ENCODE results near the gene ASGR1. TPM values are rescaled to one million over a fixed set of nuclear protein-coding genes. Genes with fewer than 3 reads are reported as not detected.

Gene ASGR1
- total and polyA plus RNA-seq, 7 donors: 0.08 to 0.39 (median 0.23) TPM; not detected in 2

DNA sequence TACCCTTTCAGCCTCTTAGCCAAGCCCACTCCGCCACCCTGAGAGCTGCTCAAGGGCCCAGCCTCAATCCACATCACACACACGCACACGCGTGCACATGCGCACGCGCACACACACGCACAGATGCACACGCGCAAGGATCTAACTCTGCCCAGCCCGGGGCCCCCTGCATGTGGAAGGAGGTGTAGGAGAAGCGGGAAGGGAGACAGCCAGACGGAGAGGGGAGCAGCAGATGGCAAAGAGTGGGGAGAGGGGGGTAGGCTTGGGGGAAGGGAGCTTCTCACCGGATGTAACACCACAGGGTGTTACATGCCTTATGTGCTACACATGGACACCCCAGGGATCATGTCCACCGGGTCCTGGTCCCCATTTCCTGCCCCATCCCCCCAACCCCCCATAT lies 25.2 kb upstream of the ASGR1 start:
- Histone ChIP-seq H3K4me1 (peaks cover 7% of the 10 kb centered on the region), H3K9me3 (no peaks in the 10 kb centered on the region), H3K36me3 (ENCODE audit: insufficient read depth in 1 of 2, low read depth in 1 of 2) (peaks cover 0 to 10% of the 10 kb centered on the region in 2 donors), H3K27ac (no peak overlapping the region), H3K27me3 (ENCODE audit: insufficient read depth in 3 of 3, low read length in 2 of 3) (peaks cover 0 to 16% (median 1%) of the 10 kb centered on the region in 3 donors), H3K4me3 (peak overlapping the region; percentile 65)
- ATAC-seq: peak in 1 of 4 donors; percentile 15
- intact Hi-C loops (cut with DNase I): no loop called here
- TF ChIP-seq, protein P1, sequence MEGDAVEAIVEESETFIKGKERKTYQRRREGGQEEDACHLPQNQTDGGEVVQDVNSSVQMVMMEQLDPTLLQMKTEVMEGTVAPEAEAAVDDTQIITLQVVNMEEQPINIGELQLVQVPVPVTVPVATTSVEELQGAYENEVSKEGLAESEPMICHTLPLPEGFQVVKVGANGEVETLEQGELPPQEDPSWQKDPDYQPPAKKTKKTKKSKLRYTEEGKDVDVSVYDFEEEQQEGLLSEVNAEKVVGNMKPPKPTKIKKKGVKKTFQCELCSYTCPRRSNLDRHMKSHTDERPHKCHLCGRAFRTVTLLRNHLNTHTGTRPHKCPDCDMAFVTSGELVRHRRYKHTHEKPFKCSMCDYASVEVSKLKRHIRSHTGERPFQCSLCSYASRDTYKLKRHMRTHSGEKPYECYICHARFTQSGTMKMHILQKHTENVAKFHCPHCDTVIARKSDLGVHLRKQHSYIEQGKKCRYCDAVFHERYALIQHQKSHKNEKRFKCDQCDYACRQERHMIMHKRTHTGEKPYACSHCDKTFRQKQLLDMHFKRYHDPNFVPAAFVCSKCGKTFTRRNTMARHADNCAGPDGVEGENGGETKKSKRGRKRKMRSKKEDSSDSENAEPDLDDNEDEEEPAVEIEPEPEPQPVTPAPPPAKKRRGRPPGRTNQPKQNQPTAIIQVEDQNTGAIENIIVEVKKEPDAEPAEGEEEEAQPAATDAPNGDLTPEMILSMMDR (IDR thresholded peaks at IDR 0.05): no peak
- DNase-seq: no peak
- WGBS, 3 donors: 69 to 75% (median 72%) methylated on average over 15 of the region's 15 CpGs

DNA sequence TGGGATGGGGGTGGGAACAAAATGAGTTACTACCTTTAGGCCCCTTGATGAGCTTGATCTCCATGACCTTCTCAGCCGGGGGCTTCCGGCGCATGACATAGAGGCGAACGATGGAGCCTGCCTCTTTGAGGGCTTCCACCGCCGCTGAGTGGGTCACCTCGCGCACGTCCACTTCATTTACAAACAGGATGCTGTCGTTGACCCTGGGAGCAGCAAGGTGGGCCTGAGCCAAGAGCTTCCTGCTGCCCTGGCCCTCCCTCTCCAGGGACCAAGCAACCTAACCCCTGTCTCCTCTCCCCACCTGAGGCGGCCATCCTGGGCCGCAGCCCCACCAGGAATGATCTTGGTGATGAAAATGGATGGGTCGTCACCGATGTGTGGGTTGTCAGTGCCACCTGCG lies 24.2 kb upstream of the ASGR1 start:
- H3K27ac ChIP-seq: no peak overlapping the region
- no peak overlapping the region for H3K4me3 ChIP-seq
- no peak for ATAC-seq
- TF ChIP-seq, protein P1 (IDR thresholded peaks at IDR 0.05): no peak
- DNase-seq: no peak
- WGBS, 3 donors: 91 to 93% (median 93%) methylated on average over 16 of the region's 16 CpGs
- no peaks in the 10 kb centered on the region for H3K9me3 ChIP-seq
- peaks cover 7% of the 10 kb centered on the region for H3K4me1 ChIP-seq
- peaks cover 0 to 10% of the 10 kb centered on the region in 2 donors for H3K36me3 ChIP-seq (ENCODE audit: insufficient read depth in 1 of 2, low read depth in 1 of 2)
- intact Hi-C loops (cut with DNase I): no loop called here
- peaks cover 0 to 14% (median 1%) of the 10 kb centered on the region in 3 donors for H3K27me3 ChIP-seq (ENCODE audit: insufficient read depth in 3 of 3, low read length in 2 of 3)

DNA sequence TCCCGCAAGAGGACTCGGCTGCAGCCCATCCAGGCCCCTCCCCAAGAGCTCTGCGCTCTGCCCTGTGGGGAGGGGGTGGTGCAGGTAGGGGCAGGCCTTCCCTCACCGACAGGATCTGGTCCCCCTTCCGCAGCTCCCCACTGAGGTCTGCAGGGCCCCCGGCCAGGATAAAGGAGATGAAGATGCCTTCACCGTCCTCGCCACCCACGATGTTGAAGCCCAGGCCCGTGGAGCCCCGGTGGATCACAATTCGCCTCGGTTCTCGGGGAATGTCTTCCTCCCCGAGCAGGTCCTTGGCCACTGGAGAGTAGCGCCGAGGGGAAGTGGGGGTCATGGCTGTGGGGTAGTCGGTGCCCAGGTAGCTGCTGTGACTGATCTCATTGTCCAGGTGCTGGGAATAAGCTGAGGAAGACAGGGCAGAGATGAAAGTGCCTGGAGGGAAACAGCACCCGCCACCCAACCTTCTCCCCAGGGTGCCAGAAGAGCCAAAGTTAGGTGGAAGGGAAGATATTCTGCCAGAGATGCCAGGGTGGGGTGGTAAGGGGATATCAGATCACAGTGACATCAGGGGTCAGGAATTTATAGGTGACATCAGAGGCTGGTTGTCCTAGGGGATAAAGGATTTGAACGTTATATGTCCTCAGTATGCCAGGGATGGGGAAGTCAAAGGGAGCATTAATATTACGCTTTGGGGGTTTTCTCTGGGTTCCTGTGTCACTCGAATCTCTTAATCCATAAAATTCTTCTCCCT lies 17.7 kb upstream of the ASGR1 start:
- Histone ChIP-seq H3K4me1 (no peaks in the 10 kb centered on the region), H3K9me3 (no peaks in the 10 kb centered on the region), H3K36me3 (ENCODE audit: insufficient read depth in 1 of 2, low read depth in 1 of 2) (peaks cover 0 to 8% of the 10 kb centered on the region in 2 donors), H3K4me3 (no peak overlapping the region), H3K27ac (no peak overlapping the region), H3K27me3 (ENCODE audit: insufficient read depth in 3 of 3, low read length in 2 of 3) (no peaks in the 10 kb centered on the region)
- no peak for ATAC-seq
- intact Hi-C loops (cut with DNase I): no loop called here
- no peak for DNase-seq
- TF ChIP-seq, protein P1 (IDR thresholded peaks at IDR 0.05): no peak
- 88 to 89% (median 89%) methylated on average over 22 of the region's 22 CpGs for WGBS, 3 donors

DNA sequence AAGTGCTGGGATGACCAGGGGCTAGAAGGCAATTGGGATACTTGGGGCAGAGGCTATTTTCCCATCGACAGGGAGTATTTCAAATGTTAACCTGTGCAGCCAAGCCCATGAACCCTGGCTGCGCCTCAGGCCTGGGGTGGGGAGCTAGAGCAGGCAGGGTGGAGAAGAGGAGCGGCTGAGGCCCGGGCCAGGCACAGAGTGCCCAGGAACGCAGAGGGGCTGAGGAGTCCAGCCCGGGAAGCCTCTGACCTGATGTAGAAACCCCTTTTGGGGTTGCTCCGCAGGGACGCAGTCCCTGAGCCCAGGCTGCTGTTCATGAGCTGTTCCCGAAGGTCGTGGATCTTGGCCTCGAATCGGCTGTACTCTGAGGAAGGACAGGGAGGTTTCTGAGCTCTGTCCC lies 16.8 kb upstream of the ASGR1 start:
- Histone ChIP-seq H3K27me3 (ENCODE audit: insufficient read depth in 3 of 3, low read length in 2 of 3) (no peaks in the 10 kb centered on the region), H3K36me3 (ENCODE audit: insufficient read depth in 1 of 2, low read depth in 1 of 2) (peaks cover 0 to 8% of the 10 kb centered on the region in 2 donors), H3K9me3 (no peaks in the 10 kb centered on the region), H3K4me1 (no peaks in the 10 kb centered on the region), H3K27ac (no peak overlapping the region), H3K4me3 (no peak overlapping the region)
- DNase-seq: no peak
- WGBS, 3 donors: 93 to 95% (median 94%) methylated on average over 11 to 12 of the region's 12 CpGs
- TF ChIP-seq, protein P1 (IDR thresholded peaks at IDR 0.05): no peak
- intact Hi-C loops (cut with DNase I): no loop called here
- no peak for ATAC-seq
